Activated CD4-positive, alpha-beta T cell treated with anti-CD3 and anti-CD28 coated beads, Interleukin-2, amount 10 ng/mL, durations not matched to agents 24 days and 14 days (primary cell): ENCODE data around the gene TSNAXIP1. TPM values are rescaled to one million over a fixed set of nuclear protein-coding genes. Genes with fewer than 3 reads are reported as not detected.

ENCODE experiments used
- DNase-seq: peaks from one replicate; pipeline ENCODE4 v3.0.0; 2022
- H3K27ac Mint-ChIP-seq: one replicate; pipeline ENCODE4 v1.8.0; 2022; ENCODE audit warnings: mild to moderate bottlenecking, mixed read lengths
- H3K27me3 Mint-ChIP-seq: one replicate; pipeline ENCODE4 v1.8.0; 2022; ENCODE audit warnings: mixed read lengths
- H3K36me3 Mint-ChIP-seq: one replicate; pipeline ENCODE4 v1.8.0; 2022; ENCODE audit warnings: low read depth, mild to moderate bottlenecking, mixed read lengths
- H3K4me1 Mint-ChIP-seq: one replicate; pipeline ENCODE4 v1.8.0; 2021; ENCODE audit warnings: mixed read lengths
- H3K4me3 Mint-ChIP-seq: one replicate; pipeline ENCODE4 v1.8.0; 2022; ENCODE audit warnings: mild to moderate bottlenecking, moderate library complexity, mixed read lengths
- H3K9me3 Mint-ChIP-seq: one replicate; pipeline ENCODE4 v1.8.0; 2021; ENCODE audit warnings: mixed read lengths
- intact Hi-C: fragments of 100-400 bp; cut with micrococcal nuclease; formaldehyde crosslinking; loops from one replicate; pipeline ENCODE4 v1.15.1; 2023
- total RNA-seq: library from RNA; stranded (reverse); gene quantifications from 2 replicates; pipeline ENCODE4 v1.2.3, GENCODE V29; 2022

Gene TSNAXIP1
- 0.65 and 0.80 TPM in 2 replicates for total RNA-seq

- intact Hi-C loops, result loop anchor here (1.0 to 10.0 kb wide), 12 partner anchors 27 to 1038 kb away; partner anchors contain the start of genes ACD, AGRP, ATP6V0D1 and CTCF
- peak; percentile 99 for DNase-seq
- Mint-ChIP-seq H3K36me3 (peaks cover 29% of the 10 kb centered on the region), H3K27ac (peak within 1 kb of the TSS; percentile 97), H3K9me3 (no peaks in the 10 kb centered on the region), H3K4me1 (peaks cover 37% of the 10 kb centered on the region), H3K27me3 (peaks cover 2% of the 10 kb centered on the region), H3K4me3 (peak within 1 kb of the TSS; percentile 97)
Observed at GRCh38 chr16:67806428-67807147, at the start of gene TSNAXIP1, which contains the start of gene RANBP10. TSS of gene TSNAXIP1 (plus strand) at chr16:67806889. CDS start at chr16:67807150, 261 bp downstream. TSS of gene RANBP10 (minus strand) at chr16:67806560. CDS start at chr16:67806536, 24 bp downstream.

- Mint-ChIP-seq H3K4me3 (no peak overlapping the region), H3K9me3 (no peaks in the 10 kb centered on the region), H3K36me3 (peaks cover 8% of the 10 kb centered on the region), H3K27me3 (no peaks in the 10 kb centered on the region), H3K4me1 (peaks cover 16% of the 10 kb centered on the region), H3K27ac (no peak overlapping the region)
- intact Hi-C loops, result no loop called here
- DNase-seq, result no peak
Observed at GRCh38 chr16:67758006-67758405, 48.7 kb upstream of the TSNAXIP1 start.

GRCh38 chr16:67758966-67759365, 47.7 kb upstream of the TSNAXIP1 start:
- DNase-seq, result no peak
- Mint-ChIP-seq H3K4me3 (no peak overlapping the region), H3K27ac (no peak overlapping the region), H3K9me3 (no peaks in the 10 kb centered on the region), H3K27me3 (no peaks in the 10 kb centered on the region), H3K4me1 (peaks cover 17% of the 10 kb centered on the region), H3K36me3 (peaks cover 6% of the 10 kb centered on the region)
- intact Hi-C loops, result no loop called here

GRCh38 chr16:67760206-67760955, 46.3 kb upstream of the TSNAXIP1 start:
- H3K9me3 Mint-ChIP-seq, result no peaks in the 10 kb centered on the region
- peaks cover 6% of the 10 kb centered on the region for H3K36me3 Mint-ChIP-seq
- peaks cover 17% of the 10 kb centered on the region for H3K4me1 Mint-ChIP-seq
- no peak for DNase-seq
- H3K27ac Mint-ChIP-seq, result peak overlapping the region; percentile 21
- no peak overlapping the region for H3K4me3 Mint-ChIP-seq
- intact Hi-C loops, result no loop called here
- H3K27me3 Mint-ChIP-seq, result no peaks in the 10 kb centered on the region

GRCh38 chr16:67760956-67761230, 45.8 kb upstream of the TSNAXIP1 start:
- H3K27me3 Mint-ChIP-seq, result no peaks in the 10 kb centered on the region
- H3K4me3 Mint-ChIP-seq, result no peak overlapping the region
- peaks cover 17% of the 10 kb centered on the region for H3K4me1 Mint-ChIP-seq
- DNase-seq, result no peak
- H3K27ac Mint-ChIP-seq, result peak overlapping the region; percentile 21
- H3K36me3 Mint-ChIP-seq, result peaks cover 7% of the 10 kb centered on the region
- intact Hi-C loops, result no loop called here
- no peaks in the 10 kb centered on the region for H3K9me3 Mint-ChIP-seq

GRCh38 chr16:67761924-67762323, 44.8 kb upstream of the TSNAXIP1 start:
- no peak overlapping the region for H3K4me3 Mint-ChIP-seq
- no peak overlapping the region for H3K27ac Mint-ChIP-seq
- DNase-seq, result no peak
- peaks cover 15% of the 10 kb centered on the region for H3K36me3 Mint-ChIP-seq
- H3K4me1 Mint-ChIP-seq, result peaks cover 17% of the 10 kb centered on the region
- H3K9me3 Mint-ChIP-seq, result no peaks in the 10 kb centered on the region
- intact Hi-C loops, result no loop called here
- no peaks in the 10 kb centered on the region for H3K27me3 Mint-ChIP-seq

- H3K27ac Mint-ChIP-seq, result peak overlapping the region; percentile 41
- no peak overlapping the region for H3K4me3 Mint-ChIP-seq
- DNase-seq, result no peak
- H3K4me1 Mint-ChIP-seq, result peaks cover 17% of the 10 kb centered on the region
- no peaks in the 10 kb centered on the region for H3K27me3 Mint-ChIP-seq
- intact Hi-C loops, result no loop called here
- peaks cover 17% of the 10 kb centered on the region for H3K36me3 Mint-ChIP-seq
- H3K9me3 Mint-ChIP-seq, result no peaks in the 10 kb centered on the region
Observed at GRCh38 chr16:67762385-67762784, 44.3 kb upstream of the TSNAXIP1 start.

- H3K4me3 Mint-ChIP-seq, result no peak overlapping the region
- H3K4me1 Mint-ChIP-seq, result peaks cover 17% of the 10 kb centered on the region
- no peaks in the 10 kb centered on the region for H3K9me3 Mint-ChIP-seq
- peaks cover 17% of the 10 kb centered on the region for H3K36me3 Mint-ChIP-seq
- no peak overlapping the region for H3K27ac Mint-ChIP-seq
- no peaks in the 10 kb centered on the region for H3K27me3 Mint-ChIP-seq
- DNase-seq, result no peak
- intact Hi-C loops, result no loop called here
Observed at GRCh38 chr16:67763066-67763465, 43.6 kb upstream of the TSNAXIP1 start.

- intact Hi-C loops, result no loop called here
- Mint-ChIP-seq H3K4me3 (no peak overlapping the region), H3K9me3 (no peaks in the 10 kb centered on the region), H3K36me3 (peaks cover 17% of the 10 kb centered on the region), H3K4me1 (peaks cover 17% of the 10 kb centered on the region), H3K27ac (no peak overlapping the region), H3K27me3 (no peaks in the 10 kb centered on the region)
- no peak for DNase-seq
Observed at GRCh38 chr16:67764158-67764667, 42.5 kb upstream of the TSNAXIP1 start.

- intact Hi-C loops, result no loop called here
- DNase-seq, result no peak
- Mint-ChIP-seq H3K27me3 (no peaks in the 10 kb centered on the region), H3K4me1 (peaks cover 6% of the 10 kb centered on the region), H3K9me3 (no peaks in the 10 kb centered on the region), H3K36me3 (peaks cover 24% of the 10 kb centered on the region), H3K4me3 (no peak overlapping the region), H3K27ac (peak overlapping the region; percentile 6)
Observed at GRCh38 chr16:67766291-67766690, 40.4 kb upstream of the TSNAXIP1 start.

GRCh38 chr16:67767953-67768352, 38.7 kb upstream of the TSNAXIP1 start:
- intact Hi-C loops, result no loop called here
- Mint-ChIP-seq H3K36me3 (peaks cover 31% of the 10 kb centered on the region), H3K27me3 (no peaks in the 10 kb centered on the region)

GRCh38 chr16:67770346-67770991, 36.2 kb upstream of the TSNAXIP1 start:
- Mint-ChIP-seq H3K36me3 (peaks cover 35% of the 10 kb centered on the region), H3K27ac (no peak overlapping the region), H3K9me3 (no peaks in the 10 kb centered on the region), H3K27me3 (no peaks in the 10 kb centered on the region), H3K4me1 (peaks cover 3% of the 10 kb centered on the region), H3K4me3 (no peak overlapping the region)
- DNase-seq, result no peak
- intact Hi-C loops, result no loop called here

More at GRCh38 chr16:67767953-67768352, 38.7 kb upstream of the TSNAXIP1 start:
- no peak for DNase-seq
- Mint-ChIP-seq H3K4me1 (peaks cover 4% of the 10 kb centered on the region), H3K27ac (no peak overlapping the region), H3K4me3 (no peak overlapping the region), H3K9me3 (no peaks in the 10 kb centered on the region)

- Mint-ChIP-seq H3K27me3 (no peaks in the 10 kb centered on the region), H3K4me1 (peaks cover 3% of the 10 kb centered on the region), H3K4me3 (no peak overlapping the region), H3K9me3 (no peaks in the 10 kb centered on the region), H3K27ac (no peak overlapping the region), H3K36me3 (peaks cover 30% of the 10 kb centered on the region)
- DNase-seq, result no peak
- intact Hi-C loops, result no loop called here
Observed at GRCh38 chr16:67773099-67773498, 33.6 kb upstream of the TSNAXIP1 start.
